Uterus (tissue), 2 donors: ENCODE measurements around the gene RTN3.

ENCODE experiments used
- CTCF ChIP-seq, 4 experiments: fragments of 200-600 bp in 2 of 4; fragments of 450-650 bp in 2 of 4; sonication (generic) in 2 of 4; IDR thresholded peaks; one replicate each; pipeline ENCODE4 v1.5.1; 2016 to 2019; ENCODE audit warnings: antibody characterized with exemption in 4 of 4, mild to moderate bottlenecking in 2 of 4, moderate library complexity in 1 of 4
- POLR2A ChIP-seq, 2 donors: fragments of 450-650 bp; IDR thresholded peaks; one replicate each; pipeline ENCODE4 v1.6.1; 2016; ENCODE audit warnings: antibody characterized with exemption in 2 of 2, mild to moderate bottlenecking in 1 of 2, moderate library complexity in 1 of 2

- no peak for TF ChIP-seq CTCF (IDR thresholded peaks at IDR 0.05)
- TF ChIP-seq POLR2A (IDR thresholded peaks at IDR 0.05): no peak
Measured at GRCh38 chr11:63793161-63793560, 111.9 kb downstream of the RTN3 start.
